ENCODE results near the gene DST.
"Not testable (repeated sequence)": the region's sequence is repeated elsewhere in the genome, so short reads cannot be mapped to it uniquely, and the experiment has no call there.

Gene DST

GRCh38 chr6:56575736-56576135 is 67.0 kb downstream of the DST start:
- H3K79me2 ChIP-seq (ENCODE audit: control insufficient read depth, insufficient read depth, low read length, unreplicated experiment), result no peaks in the 10 kb centered on the region
- H3K27ac ChIP-seq (ENCODE audit: low read depth, low read length), result no peak overlapping the region
- H3K27me3 ChIP-seq (ENCODE audit: insufficient read depth, low read length), result no peaks in the 10 kb centered on the region
- H3K4me3 ChIP-seq (ENCODE audit: low read depth, low read length), result no peak overlapping the region
- peaks cover 7% of the 10 kb centered on the region for H3K36me3 ChIP-seq (ENCODE audit: insufficient read depth, low read length)
- no peak overlapping the region for H2AFZ ChIP-seq (ENCODE audit: low read length, unreplicated experiment)
- H3K4me1 ChIP-seq (ENCODE audit: control insufficient read depth, insufficient read depth, low read length, unreplicated experiment), result peaks cover 14% of the 10 kb centered on the region

GRCh38 chr6:56574292-56574691 is 68.4 kb downstream of the DST start:
- Histone ChIP-seq H3K4me3 (ENCODE audit: low read depth, low read length) (no peak overlapping the region), H3K27me3 (ENCODE audit: insufficient read depth, low read length) (no peaks in the 10 kb centered on the region), H3K36me3 (ENCODE audit: insufficient read depth, low read length) (peaks cover 7% of the 10 kb centered on the region), H3K27ac (ENCODE audit: low read depth, low read length) (no peak overlapping the region), H3K4me1 (ENCODE audit: control insufficient read depth, insufficient read depth, low read length, unreplicated experiment) (peaks cover 4% of the 10 kb centered on the region), H2AFZ (ENCODE audit: low read length, unreplicated experiment) (no peak overlapping the region), H3K79me2 (ENCODE audit: control insufficient read depth, insufficient read depth, low read length, unreplicated experiment) (no peaks in the 10 kb centered on the region)

- Histone ChIP-seq H3K27ac (ENCODE audit: low read depth, low read length) (no peak overlapping the region), H2AFZ (ENCODE audit: low read length, unreplicated experiment) (no peak overlapping the region), H3K27me3 (ENCODE audit: insufficient read depth, low read length) (no peaks in the 10 kb centered on the region), H3K4me1 (ENCODE audit: control insufficient read depth, insufficient read depth, low read length, unreplicated experiment) (no peaks in the 10 kb centered on the region), H3K79me2 (ENCODE audit: control insufficient read depth, insufficient read depth, low read length, unreplicated experiment) (no peaks in the 10 kb centered on the region), H3K36me3 (ENCODE audit: insufficient read depth, low read length) (peaks cover 10% of the 10 kb centered on the region), H3K4me3 (ENCODE audit: low read depth, low read length) (no peak overlapping the region)
Observed at GRCh38 chr6:56573624-56574023, 69.1 kb downstream of the DST start.

DNA sequence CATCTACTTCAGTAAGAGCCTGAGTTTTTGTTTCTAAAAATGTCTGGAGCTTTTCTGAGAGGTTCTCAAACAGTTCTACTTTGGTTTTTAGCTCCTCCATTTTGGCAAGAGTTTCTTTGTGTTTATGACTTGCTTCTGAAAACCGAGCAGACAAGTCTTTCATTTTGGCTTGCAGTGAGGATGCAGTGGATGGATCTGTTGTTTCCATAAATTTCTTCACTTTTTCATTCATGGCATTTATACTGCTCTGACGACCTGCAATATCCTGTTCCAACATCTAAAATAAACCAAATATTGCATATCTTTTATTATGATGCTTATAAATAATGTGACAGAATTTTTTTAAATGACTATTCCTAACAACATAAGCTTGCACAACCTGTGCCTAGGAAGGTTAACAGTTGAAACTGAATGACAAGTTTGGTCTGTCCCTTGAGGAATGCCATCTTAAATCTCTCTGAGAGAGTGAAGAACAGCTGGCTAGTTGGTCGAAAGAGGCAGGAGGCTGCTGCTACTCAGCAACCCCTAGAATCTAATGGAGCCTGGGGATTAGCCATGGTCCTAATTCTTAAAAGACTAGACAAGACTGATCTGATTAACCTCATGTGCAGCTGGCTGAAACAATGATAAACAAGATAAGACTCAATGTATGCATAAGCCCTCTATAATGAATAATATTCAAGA is 69.8 kb downstream of the DST start:
- Histone ChIP-seq H3K4me3 (ENCODE audit: low read depth, low read length) (no peak overlapping the region), H3K27ac (ENCODE audit: low read depth, low read length) (no peak overlapping the region), H3K4me1 (ENCODE audit: control insufficient read depth, insufficient read depth, low read length, unreplicated experiment) (no peaks in the 10 kb centered on the region), H2AFZ (ENCODE audit: low read length, unreplicated experiment) (no peak overlapping the region), H3K36me3 (ENCODE audit: insufficient read depth, low read length) (peaks cover 11% of the 10 kb centered on the region), H3K79me2 (ENCODE audit: control insufficient read depth, insufficient read depth, low read length, unreplicated experiment) (no peaks in the 10 kb centered on the region), H3K27me3 (ENCODE audit: insufficient read depth, low read length) (no peaks in the 10 kb centered on the region)

- Histone ChIP-seq H3K27ac (ENCODE audit: low read depth, low read length) (no peak overlapping the region), H3K36me3 (ENCODE audit: insufficient read depth, low read length) (peaks cover 18% of the 10 kb centered on the region), H3K4me3 (ENCODE audit: low read depth, low read length) (no peak overlapping the region), H2AFZ (ENCODE audit: low read length, unreplicated experiment) (no peak overlapping the region), H3K4me1 (ENCODE audit: control insufficient read depth, insufficient read depth, low read length, unreplicated experiment) (no peaks in the 10 kb centered on the region), H3K27me3 (ENCODE audit: insufficient read depth, low read length) (no peaks in the 10 kb centered on the region), H3K79me2 (ENCODE audit: control insufficient read depth, insufficient read depth, low read length, unreplicated experiment) (no peaks in the 10 kb centered on the region)
Observed at GRCh38 chr6:56571605-56572004, 71.1 kb downstream of the DST start.

- Histone ChIP-seq H2AFZ (ENCODE audit: low read length, unreplicated experiment) (no peak overlapping the region), H3K4me1 (ENCODE audit: control insufficient read depth, insufficient read depth, low read length, unreplicated experiment) (no peaks in the 10 kb centered on the region), H3K27me3 (ENCODE audit: insufficient read depth, low read length) (no peaks in the 10 kb centered on the region), H3K4me3 (ENCODE audit: low read depth, low read length) (no peak overlapping the region), H3K36me3 (ENCODE audit: insufficient read depth, low read length) (peaks cover 20% of the 10 kb centered on the region), H3K27ac (ENCODE audit: low read depth, low read length) (no peak overlapping the region), H3K79me2 (ENCODE audit: control insufficient read depth, insufficient read depth, low read length, unreplicated experiment) (no peaks in the 10 kb centered on the region)
Observed at GRCh38 chr6:56570413-56571359, 72.0 kb downstream of the DST start.

DNA sequence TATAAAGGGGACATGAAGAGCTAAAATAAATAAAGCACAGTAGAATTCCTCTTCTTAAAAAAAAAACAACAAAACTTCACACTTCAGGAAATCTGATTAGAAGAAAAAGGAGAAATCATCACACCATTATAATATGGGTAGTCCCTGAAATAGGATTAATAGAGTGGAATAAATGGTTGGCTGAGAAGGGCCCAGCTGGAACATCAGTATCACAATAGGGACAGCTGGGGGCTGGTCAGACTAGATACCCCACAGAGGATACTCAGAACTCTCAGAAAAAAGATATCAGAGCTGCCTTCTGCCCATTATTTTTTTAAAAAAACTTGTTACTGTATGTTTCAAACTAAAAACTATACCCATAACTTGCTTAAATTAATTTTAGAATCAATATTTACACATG is 75.2 kb downstream of the DST start:
- Histone ChIP-seq H2AFZ (ENCODE audit: low read length, unreplicated experiment) (no peak overlapping the region), H3K36me3 (ENCODE audit: insufficient read depth, low read length) (peaks cover 25% of the 10 kb centered on the region), H3K79me2 (ENCODE audit: control insufficient read depth, insufficient read depth, low read length, unreplicated experiment) (no peaks in the 10 kb centered on the region), H3K4me3 (ENCODE audit: low read depth, low read length) (no peak overlapping the region), H3K4me1 (ENCODE audit: control insufficient read depth, insufficient read depth, low read length, unreplicated experiment) (no peaks in the 10 kb centered on the region), H3K27me3 (ENCODE audit: insufficient read depth, low read length) (no peaks in the 10 kb centered on the region), H3K27ac (ENCODE audit: low read depth, low read length) (no peak overlapping the region)

GRCh38 chr6:56562730-56563129 is 80.0 kb downstream of the DST start:
- not testable (repeated sequence) for H3K27ac ChIP-seq (ENCODE audit: low read depth, low read length); H3K4me1 ChIP-seq (ENCODE audit: control insufficient read depth, insufficient read depth, low read length, unreplicated experiment); H3K4me3 ChIP-seq (ENCODE audit: low read depth, low read length); H2AFZ ChIP-seq (ENCODE audit: low read length, unreplicated experiment); H3K79me2 ChIP-seq (ENCODE audit: control insufficient read depth, insufficient read depth, low read length, unreplicated experiment); H3K27me3 ChIP-seq (ENCODE audit: insufficient read depth, low read length)
- H3K36me3 ChIP-seq (ENCODE audit: insufficient read depth, low read length), result peaks cover 42% of the 10 kb centered on the region

DNA sequence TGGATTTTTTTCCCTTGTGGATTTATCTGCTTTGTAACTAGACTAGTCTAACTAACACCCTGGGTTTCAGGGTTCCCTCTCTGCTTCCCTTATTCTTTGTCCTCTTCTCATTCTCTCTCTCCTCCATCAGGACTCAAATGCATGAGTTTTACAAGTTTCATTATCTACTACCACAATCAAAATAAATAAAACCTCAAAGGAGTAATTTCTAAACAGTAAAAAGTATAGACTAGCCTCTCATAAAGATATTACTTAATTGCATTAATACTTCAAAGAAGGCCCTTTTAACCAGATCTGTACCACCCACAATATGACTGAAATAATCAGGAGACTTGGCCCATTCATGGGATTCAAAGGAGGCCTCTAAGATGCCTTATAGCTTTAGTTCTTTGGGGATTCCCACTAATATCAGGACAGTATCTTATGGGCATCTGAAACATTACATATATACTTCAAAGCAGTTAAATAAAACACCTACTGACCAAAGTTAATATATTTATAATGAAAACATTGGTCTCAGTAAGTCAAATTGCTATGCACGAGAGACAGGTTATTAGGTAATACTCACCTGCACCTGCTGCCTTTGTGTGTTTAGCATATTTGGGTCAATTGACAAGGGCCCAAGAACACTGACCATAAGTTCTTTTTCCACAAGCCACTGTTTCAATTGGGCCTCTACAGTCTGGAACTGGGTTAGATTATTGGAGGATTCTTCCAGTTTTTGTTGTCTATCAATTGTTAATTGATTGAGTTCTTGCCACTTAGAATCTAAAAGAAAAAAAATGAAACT is 85.7 kb downstream of the DST start:
- H3K27ac ChIP-seq (ENCODE audit: low read depth, low read length), result no peak overlapping the region
- H3K27me3 ChIP-seq (ENCODE audit: insufficient read depth, low read length), result no peaks in the 10 kb centered on the region
- no peak overlapping the region for H3K4me3 ChIP-seq (ENCODE audit: low read depth, low read length)
- peaks cover 15% of the 10 kb centered on the region for H3K4me1 ChIP-seq (ENCODE audit: control insufficient read depth, insufficient read depth, low read length, unreplicated experiment)
- no peak overlapping the region for H2AFZ ChIP-seq (ENCODE audit: low read length, unreplicated experiment)
- H3K36me3 ChIP-seq (ENCODE audit: insufficient read depth, low read length), result peaks cover 36% of the 10 kb centered on the region
- H3K79me2 ChIP-seq (ENCODE audit: control insufficient read depth, insufficient read depth, low read length, unreplicated experiment), result peaks cover 1% of the 10 kb centered on the region

DNA sequence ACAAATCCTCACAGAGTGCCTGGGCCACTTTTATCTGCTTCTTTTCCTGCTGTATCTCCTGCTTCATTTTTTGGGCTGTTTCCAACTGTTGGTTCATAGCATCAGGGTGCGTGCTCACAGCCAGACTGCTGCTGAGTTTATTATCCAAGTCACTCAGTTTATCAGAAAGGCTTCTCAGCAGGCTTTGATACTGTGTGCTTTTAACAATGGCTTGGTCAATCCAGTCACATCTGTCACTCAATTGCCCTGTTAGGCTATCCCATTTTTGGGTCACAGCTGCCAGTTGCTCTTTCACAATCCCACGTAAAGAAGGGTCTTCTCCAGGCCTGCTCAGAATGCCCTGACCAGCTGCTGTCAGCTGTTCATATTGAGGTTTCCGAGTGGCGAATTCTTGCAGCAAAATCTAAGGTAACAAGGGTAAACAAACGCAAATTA is 87.2 kb downstream of the DST start:
- peaks cover 16% of the 10 kb centered on the region for H3K79me2 ChIP-seq (ENCODE audit: control insufficient read depth, insufficient read depth, low read length, unreplicated experiment)
- H3K27ac ChIP-seq (ENCODE audit: low read depth, low read length), result no peak overlapping the region
- H3K4me1 ChIP-seq (ENCODE audit: control insufficient read depth, insufficient read depth, low read length, unreplicated experiment), result peaks cover 30% of the 10 kb centered on the region
- no peaks in the 10 kb centered on the region for H3K27me3 ChIP-seq (ENCODE audit: insufficient read depth, low read length)
- no peak overlapping the region for H3K4me3 ChIP-seq (ENCODE audit: low read depth, low read length)
- no peak overlapping the region for H2AFZ ChIP-seq (ENCODE audit: low read length, unreplicated experiment)
- peaks cover 28% of the 10 kb centered on the region for H3K36me3 ChIP-seq (ENCODE audit: insufficient read depth, low read length)

All from ACC112 (cell line).